ENCODE data around the gene CDH4.

Gene CDH4

DNA sequence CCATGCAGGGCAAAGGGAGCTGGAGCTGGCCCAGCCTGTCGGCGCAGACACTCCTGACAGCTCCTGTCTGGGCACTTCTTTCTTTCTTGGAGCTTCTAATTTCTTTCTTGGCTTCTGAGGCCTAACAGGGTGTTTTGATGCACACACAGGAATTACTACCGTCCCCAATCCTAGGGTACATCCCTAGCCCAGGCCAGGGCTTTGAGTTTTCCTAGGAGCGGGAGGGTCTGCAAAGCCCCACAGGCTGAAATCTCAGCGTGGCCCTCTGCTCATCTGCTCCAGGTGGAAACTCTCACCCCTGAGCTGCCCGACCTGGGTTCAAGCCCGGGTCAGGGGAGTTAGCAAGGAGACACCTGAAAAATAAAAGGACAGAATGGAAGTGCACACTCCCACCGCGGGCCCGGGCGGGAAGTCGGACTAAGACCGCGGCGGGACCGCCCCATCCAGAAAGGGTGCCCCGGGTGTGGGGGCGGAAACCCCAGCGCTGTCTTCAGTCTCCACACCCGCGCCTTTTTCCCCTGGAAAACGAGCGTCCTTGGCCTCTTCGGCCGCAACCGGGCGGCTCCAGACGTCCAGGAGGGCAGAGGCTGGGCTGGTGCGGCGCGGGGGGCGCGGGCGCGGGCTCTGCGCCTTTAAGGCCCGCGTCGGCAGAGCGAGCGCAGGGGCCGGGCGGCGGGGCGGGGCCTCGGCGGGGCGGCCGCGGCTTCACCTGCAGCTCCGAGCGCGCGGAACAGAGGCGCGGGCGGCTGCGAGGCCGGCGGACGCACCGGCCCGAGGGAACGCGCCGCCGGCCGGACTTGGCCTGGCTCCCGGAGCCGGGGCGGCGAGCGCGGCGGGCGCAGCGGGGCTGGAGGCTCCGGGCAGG is at the start of gene CDH4:
TSS of gene CDH4 (plus strand) at position 733 of the 865 bp plus-strand sequence.
- DNase-seq, result peak in 1 of 2 experiments; percentile 22

DNA sequence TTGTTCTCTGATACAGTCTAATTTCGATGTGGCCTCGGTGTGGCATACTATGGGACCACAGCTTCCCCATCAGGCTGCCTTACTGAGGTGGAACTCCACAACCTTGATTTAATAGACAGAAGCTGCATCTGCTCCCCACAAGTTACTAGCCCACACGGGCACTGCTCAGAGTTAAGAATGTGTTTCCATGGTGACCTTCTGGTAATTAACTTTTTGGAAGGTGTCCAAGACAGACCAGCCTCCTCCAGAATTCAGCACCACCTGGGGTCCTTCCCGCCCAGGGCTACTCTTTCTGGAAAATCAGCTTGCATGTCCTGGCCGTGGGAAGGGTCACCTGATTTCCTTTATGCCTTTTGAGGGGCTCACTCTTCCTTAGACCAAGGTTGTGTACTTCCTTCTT is 48.7 kb upstream of the CDH4 start:
- DNase-seq, result no peak

DNA sequence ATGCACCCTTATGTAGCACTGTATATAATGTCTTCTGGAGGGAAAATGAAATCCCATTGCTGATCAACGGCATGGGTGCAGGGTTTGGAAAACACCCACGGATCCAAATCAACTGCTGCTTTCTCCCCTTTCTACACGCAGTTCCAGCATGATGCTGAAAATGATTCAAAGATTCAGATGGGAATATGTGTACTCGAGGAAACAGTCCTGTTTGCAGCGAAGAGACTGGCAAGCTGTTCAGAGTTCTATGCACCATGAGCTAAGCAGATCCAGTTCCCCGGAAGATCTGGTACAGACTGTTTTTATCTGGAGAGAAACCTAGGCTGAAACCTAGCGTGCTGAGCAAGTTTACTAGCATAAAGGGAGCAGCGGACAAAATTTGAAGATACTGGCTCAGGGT is 47.9 kb upstream of the CDH4 start:
- no peak for DNase-seq

DNA sequence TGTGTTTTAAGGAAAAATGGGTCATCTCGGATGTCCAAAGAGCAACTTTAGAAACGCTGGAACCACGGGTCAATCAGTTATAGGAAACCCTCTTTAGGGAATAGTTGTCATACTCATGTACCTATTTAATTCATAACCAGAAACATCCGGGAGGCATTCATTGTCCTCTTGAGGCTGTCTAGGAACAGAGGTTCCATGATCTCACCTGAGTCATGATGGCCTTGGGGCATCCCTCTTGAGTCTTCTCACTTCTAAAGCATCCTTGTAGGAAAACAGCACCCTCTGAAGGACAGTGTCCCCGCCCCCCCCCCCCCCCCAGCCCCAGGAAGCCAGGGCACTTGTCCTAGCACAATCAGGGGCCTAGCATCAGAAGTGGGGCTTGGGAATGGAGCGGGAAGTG is 46.3 kb upstream of the CDH4 start:
- no peak for DNase-seq

DNA sequence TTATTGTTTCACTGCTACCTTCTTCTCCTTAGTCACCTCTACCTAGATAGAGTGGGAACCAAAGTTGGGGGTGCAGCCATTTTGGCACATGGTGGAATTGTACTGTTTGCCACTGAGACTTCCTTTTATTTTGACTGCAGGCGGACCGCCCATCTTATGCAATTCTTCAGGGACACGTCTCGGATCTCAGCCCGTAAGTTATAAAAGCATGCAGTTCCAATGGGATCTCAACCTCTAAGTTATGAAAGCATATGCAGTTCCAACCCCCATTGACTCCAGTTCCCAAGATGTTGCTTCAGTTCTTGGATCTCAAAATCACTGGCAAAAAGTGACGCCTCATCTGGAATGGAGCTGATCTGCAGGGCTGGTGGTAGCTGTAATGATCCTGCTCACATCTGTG is 41.2 kb upstream of the CDH4 start:
- no peak for DNase-seq

DNA sequence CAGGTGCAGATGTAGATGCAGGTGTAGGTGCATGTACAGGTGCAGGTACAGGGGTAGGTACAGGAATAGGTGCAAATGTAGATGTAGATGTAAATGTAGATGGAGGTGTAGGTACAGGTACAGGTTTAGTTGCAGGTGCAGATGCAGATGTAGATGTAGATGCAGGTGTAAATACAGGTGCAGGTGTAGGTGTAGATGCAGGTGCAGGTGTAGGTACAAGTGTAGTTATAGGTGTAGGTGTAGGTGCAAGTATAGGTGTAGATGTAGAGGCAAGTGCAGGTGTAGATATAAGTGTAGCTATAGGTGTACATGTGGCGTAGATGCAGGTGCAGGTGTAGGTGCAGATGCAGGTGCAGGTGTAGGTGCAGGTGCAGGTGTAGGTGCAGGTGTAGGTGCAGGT is 34.2 kb upstream of the CDH4 start:
- no peak for DNase-seq

DNA sequence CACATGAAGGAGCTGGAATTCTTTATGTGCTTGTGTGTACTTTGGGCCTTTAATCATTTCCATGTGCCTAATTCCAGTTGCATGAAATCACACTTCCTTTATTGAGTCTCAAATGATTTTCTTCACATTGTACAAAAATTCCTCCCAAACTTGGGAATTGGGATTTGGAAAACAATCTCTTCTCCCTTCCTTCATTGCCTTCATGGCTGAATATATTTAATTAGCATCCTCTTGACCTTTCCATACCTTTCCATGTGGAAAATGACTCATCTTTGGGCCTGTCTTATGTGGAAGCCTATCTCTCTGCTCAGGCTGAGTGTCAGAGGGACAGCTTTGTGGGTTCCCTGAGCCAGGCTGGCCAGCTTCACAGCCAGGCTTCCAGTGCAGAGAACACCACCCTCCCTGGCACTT is 33.0 kb upstream of the CDH4 start:
- DNase-seq, result no peak

DNA sequence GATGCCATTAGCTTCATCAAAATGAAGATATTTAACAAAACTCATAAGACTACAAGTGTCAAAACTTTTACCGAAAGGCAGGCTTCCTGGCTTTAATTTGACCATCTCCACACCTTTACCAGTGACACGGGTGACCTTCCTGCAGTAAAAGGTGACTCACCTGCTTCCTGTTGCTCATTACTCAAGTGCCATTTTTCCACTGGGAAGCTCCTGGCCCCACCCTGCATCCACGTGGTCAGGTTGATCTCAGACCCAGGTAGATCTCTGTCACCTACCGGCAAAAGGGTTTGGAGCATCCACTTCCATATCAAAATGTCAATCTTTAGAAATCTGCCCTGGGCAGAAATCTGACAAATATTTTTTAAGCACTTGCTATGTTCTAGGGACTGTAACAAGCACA is 31.9 kb upstream of the CDH4 start:
- DNase-seq, result no peak

DNA sequence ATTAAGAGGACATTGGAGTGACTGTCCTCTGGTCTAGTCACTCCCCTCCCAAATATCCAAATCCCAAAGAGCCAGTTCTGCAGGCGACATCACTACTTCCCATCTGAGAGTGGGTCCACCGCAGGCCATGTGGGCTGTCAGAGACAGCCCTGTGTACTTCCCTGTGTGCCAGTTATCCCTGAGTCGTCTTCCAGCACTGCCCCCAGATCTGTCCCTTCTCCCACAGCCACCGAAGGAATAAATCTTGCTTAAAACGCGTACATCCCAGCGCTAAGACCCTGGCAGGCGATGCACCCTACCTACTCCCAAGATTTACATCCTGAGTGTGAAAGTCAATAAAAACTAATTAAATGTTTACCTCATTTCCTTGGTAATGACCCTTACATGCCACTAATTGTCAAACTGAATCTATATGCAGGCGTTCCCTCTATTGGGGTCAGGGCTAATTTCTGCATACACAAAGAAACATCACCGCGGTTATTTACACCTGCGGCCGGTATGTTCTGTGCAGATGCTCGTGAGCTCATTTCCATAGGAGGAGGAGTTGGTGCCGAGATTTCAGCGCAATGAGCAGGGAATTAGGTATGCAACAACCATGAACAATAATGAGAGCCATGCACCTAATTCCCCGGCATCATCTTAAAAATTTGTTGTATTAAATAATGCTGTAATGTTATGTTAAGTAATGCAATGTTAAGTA is 31.3 kb upstream of the CDH4 start:
- DNase-seq, result no peak

DNA sequence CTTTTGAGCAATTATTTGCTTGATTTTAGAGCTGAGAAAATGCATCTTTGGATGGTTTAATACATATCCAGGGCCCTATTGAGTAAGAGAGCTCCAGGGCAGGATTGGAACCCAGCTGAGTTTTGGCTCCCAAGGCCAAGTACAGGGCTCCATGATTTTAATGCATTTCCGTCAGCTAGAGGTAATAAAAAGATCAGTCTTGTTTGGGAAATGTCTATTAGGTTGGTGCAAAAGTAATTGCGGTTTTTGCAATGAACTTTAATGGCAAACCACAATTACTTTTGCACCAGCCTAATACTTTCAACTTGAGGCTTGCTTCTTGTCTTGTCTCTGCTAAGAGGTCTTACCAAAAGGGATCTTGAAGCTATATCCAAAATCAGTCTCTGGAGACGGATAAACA is 29.4 kb upstream of the CDH4 start:
- no peak for DNase-seq

DNA sequence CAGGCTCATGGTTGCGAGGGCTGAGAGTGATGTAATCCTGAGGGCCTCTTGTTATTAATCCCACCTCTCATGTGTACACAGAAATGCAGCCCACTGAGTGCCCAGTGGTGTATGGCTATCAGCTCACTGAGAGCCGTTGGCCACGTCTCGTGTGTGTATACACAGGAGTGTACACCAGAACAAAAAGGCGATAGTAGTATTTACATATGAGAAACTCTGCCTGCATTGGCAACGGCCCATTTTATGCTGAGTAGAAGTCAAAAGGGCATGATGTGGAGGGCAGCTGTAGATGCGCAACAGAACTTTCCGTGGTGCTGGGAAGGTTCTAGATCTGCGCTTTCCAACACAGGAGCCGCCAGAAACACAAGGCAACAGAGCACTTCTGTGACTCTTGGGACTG is 28.9 kb upstream of the CDH4 start:
- DNase-seq, result no peak

DNA sequence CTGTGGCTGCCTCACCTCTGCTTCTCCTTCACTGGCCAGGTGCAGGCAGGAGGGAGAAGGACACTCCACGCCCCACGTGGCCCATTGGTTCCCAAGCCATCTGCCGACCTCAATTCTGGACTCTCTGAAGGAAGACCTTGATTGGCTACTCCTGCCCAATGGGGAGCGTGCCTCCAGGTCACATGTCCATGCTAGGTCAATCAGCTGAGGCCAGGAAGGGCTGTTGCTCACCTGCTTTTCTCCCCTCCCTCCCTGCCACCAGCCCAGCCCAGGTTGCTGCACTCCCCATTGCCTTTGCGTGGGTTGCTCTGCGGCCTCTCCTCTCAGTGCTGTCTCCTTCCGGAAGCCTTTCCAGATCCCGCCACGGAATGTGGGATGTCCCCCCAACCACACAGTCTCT is 21.9 kb upstream of the CDH4 start:
- no peak for DNase-seq

DNA sequence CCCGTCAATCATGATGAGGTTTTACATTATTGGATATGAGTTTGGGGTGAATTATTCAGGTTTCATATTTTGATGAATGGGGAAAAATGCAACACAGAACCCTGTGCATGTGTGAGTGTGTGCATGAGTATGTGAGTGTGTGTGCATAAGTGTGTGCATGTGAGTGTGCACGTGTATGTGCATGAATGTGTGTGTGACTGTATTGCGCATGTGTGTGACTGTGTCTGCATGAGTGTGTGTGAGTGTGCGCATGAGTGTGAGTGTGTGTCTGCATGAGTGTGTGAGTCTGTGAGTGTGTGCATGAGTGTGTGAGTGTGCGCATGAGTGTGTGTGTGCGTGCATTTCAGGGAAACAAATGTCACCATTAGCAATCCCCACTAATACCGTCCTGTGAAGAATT is 18.5 kb upstream of the CDH4 start:
- DNase-seq, result no peak

DNA sequence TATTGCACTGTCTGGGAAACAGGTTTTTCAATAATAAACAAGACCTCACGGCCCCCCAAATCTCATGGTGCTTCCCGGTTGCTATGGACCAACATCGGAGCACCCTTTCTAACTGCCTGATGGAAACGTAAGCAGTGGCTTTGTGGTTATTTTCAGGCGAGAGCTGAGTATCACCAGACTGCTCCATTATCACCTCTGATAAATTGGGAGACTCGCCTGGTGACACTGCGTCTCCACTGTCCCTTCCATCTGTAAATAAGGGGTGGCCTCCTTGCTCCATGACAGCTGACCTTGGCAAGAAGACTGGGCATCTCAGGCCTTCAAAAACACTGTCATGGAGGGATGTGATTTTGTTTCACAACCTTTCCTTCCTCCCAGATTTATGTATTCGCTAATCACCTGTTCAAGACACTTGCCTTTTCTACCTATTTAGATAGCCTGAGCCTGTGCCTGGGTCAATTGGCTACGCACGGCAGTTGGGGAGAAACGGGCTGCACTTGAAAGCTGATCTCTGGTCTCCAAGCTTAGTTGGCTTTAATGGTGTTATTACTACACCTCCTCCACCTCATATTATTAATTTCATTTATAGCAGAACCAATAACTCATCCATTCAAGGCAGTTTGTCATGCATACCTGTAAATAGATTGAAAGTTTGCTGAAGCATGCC is 17.7 kb upstream of the CDH4 start:
- DNase-seq, result no peak

DNA sequence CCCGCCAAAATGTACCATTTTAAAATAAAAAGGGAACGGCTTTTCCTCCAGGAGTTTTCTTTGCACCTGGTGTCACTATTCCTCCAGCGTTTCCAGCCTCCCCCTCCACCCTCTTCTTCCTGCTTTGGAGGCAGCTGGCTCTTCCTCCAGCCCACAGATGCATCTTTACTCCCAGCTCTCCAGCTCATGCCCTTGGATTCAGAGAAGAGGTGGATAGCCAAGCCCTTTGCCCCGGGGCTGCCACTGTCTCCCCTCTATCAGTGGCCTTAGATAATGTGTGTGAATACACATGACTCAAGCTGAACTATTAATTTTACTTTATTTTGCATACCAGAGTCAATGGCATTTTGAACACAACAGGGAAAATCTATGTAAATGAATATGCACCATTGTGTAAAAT is 15.3 kb upstream of the CDH4 start:
- DNase-seq, result no peak

DNA sequence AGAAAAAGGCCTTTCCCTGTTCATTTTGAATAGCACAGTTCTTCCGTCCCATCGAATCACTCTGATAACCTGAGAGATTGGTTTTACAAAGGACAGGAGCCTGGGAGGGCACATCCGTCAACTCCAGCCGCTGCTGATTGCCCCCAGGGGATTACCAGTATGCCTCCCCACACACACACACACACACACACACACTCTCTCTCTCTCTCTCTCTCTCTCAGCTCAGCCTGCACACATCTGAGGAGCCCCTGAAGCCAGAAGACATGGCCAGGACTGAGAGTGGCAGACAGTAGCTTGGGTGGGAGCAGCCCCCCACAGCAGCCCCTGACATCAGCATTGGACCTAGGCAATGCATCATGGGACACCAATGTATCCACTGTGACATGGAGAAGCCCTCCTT is 13.2 kb upstream of the CDH4 start:
- no peak for DNase-seq

DNA sequence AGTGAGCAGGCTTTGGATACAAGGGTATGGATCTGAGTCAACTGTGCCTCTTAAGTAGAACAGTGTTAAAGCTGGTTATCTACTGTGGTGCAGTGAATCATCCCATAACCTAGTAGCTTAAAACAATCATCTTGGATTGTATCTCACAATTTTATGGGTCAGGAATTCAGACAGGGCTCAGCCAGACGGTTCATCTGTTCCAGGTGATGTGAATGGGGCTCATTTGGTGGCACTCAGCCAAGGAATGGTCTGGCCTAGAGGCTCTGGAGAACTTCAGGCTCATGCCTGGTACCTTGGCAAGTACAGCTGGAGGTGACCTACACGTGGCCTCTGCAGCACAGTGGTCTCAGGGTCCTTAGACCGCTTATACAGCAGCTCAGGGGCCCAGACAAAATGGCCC is 11.2 kb upstream of the CDH4 start:
- DNase-seq, result no peak

DNA sequence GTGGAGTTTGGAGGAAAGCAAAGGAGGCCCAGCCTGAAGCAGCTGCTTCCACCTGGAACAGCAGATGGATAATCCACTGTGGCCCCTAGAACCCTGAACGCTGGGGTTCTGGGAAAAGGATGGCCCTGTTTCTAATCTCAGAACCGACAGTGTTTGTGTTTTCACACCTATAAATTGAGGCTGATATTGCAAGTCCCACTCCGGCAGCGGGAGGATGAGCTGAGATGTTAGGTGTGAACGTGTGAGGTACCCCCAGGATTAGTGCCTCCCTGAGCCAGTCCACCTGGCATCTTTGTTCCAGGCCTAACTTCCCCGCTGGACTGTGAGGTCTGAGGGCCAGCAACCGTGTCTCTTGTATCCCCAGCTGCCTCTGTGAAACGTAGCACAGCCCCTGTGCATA is 7.8 kb upstream of the CDH4 start:
- no peak for DNase-seq

DNA sequence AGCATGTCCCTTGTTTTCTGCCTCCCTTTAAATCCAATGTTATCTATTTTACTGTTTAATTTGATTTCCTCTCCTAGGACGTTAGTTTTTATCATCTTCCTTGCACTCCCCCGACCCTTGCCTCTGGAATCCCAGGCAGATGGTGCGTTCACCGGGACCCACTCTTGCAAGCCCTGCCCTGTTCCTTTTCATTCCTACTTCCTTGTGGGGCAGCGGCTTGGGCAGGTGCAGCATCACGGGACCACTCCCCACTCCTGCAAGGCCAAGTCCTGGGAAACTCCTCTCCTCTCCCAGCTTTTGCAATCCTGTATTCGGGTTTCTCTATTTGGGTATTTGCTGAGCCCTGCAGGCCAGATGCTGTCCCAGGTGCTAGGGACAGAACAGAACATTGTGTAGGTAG is 5.8 kb upstream of the CDH4 start:
- DNase-seq, result no peak

DNA sequence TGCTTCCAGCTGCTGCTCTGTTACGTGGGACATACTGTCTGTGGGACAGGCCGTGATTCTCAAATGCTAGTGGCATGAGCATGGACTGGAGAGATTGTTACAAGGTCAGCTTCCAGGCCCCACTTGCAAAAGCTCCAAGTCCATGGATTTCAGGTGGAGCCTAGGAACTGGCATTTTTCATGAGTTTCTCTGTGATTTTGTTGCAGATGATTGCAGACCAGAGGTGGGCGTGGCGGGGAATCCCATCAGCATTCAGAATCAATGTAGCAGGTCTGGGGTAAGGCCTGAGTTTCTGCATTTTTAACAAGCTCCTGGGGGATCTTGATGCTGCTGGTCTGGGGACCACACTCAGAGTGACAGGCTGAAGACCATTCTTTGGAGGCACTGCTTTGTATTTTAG is 2.4 kb upstream of the CDH4 start:
- DNase-seq, result no peak

DNA sequence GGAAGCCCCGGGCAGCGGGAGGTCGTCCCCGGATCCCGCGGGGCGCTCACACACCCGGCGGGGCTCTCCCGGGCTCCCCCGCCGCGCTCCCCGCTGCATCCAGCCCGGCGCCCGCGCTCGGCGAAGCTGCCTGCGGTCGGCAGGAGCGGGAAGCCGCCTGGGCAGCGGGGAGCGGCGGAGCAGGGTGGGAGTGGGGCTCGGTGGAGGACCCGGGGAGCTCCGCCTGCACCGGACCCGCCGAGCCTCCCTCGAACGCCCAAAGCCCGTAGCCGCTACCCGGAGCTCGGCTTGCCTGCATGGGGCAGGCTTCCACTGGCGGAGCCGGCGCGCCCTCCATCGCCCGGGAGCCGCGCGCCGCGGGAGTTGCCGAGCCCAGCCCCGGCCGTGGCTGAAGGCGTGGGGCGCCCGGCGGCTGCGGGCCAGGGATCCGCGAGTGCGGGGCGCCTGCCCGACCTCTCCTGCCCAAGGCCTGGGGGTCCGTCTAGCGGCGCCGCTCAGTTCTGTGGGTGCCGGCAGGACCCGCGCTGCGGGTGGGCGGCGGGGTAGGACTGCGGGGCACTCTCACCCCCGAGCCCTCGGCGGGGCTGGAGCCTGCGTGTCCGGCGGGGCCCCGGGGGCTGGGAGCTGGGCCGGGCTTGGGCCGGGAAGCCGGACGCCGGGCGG is 671 bp downstream of the CDH4 start:
- DNase-seq, result peak in 1 of 2 experiments; percentile 28

DNA sequence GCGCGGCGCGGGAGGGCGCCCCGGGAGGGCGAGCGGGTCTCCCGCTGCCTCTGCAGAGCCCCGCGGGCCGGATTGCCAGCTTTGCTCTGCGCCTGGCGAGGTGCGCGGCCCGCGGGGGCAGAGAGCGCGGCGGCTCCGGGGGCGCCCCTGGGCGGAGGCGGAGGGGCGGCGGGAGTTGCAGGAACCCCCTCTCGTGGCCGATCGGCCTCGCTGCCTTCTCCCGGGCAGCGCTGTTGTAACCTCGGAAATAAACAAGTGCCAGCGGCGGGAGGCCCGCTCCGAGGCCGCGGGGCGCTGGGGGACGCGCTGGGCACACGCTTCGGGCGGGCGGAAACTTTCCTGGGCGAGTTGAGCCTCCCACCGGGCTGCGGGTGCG is 1.2 kb downstream of the CDH4 start:
- peak in 1 of 2 experiments; percentile 18 for DNase-seq
